Uterus (tissue), 4 donors: ENCODE results near the gene PPP2R5A. TPM values are rescaled to one million over a fixed set of nuclear protein-coding genes. Genes with fewer than 3 reads are reported as not detected.

Source experiments
- DNase-seq, 2 donors: peaks; one replicate each; pipeline ENCODE4 v3.0.0-alpha.2; 2019 to 2020
- H3K27ac ChIP-seq, 2 donors: fragments of 200-600 bp; sonication (generic); 1 replicate in 1 of 2; 2 replicates in 1 of 2; pipeline ENCODE4 v1.5.1; 2016 to 2018
- H3K27me3 ChIP-seq, 2 donors: fragments of 200-600 bp; sonication (generic); one replicate each; pipeline ENCODE4 v1.5.1; 2018 to 2019; ENCODE audit warnings: control low read depth in 1 of 2
- H3K36me3 ChIP-seq, 2 donors: fragments of 200-600 bp; sonication (generic); one replicate each; pipeline ENCODE4 v1.5.1; 2019; ENCODE audit warnings: control low read depth in 1 of 2
- H3K4me1 ChIP-seq, 2 donors: fragments of 200-600 bp; sonication (generic); one replicate each; pipeline ENCODE4 v1.5.1; 2018 to 2019; ENCODE audit warnings: control low read depth in 1 of 2
- H3K4me3 ChIP-seq, 2 donors: fragments of 200-600 bp; sonication (generic); 1 replicate in 1 of 2; 2 replicates in 1 of 2; pipeline ENCODE4 v1.5.1; 2018 to 2019; ENCODE audit warnings: mild to moderate bottlenecking in 1 of 2
- H3K9me3 ChIP-seq, 2 donors: fragments of 200-600 bp; sonication (generic); one replicate each; pipeline ENCODE4 v1.5.1; 2019; ENCODE audit warnings: control low read depth in 1 of 2
- POLR2A ChIP-seq, 2 donors: fragments of 450-650 bp; IDR thresholded peaks; one replicate each; pipeline ENCODE4 v1.6.1; 2016; ENCODE audit warnings: antibody characterized with exemption in 2 of 2, mild to moderate bottlenecking in 1 of 2, moderate library complexity in 1 of 2
- intact Hi-C: fragments of 100-400 bp; cut with DNase I; formaldehyde crosslinking; loops from one replicate; pipeline ENCODE4 v1.15.1; 2023; ENCODE audit warnings: low total_unique reads
- total RNA-seq, 4 donors: library from RNA; depleted of rRNA in 3 of 4; stranded (reverse); fragments of >200 nt in 3 of 4; gene quantifications; one replicate each; pipeline versions ENCODE4 v1.1.0 to v1.2.4, GENCODE V29; 2014 to 2023
- TF ChIP-seq, protein P1 (sequence below), 4 experiments: fragments of 200-600 bp in 2 of 4; fragments of 450-650 bp in 2 of 4; sonication (generic) in 2 of 4; IDR thresholded peaks; one replicate each; pipeline ENCODE4 v1.5.1; 2016 to 2019; ENCODE audit warnings: antibody characterized with exemption in 4 of 4, mild to moderate bottlenecking in 2 of 4, moderate library complexity in 1 of 4
- donor health status: DM: yes; HTN: yes; CAD: no.

Gene PPP2R5A
- total RNA-seq, 4 donors from 2014 or later, result 14.9 to 44.4 (median 34.6) TPM

DNA sequence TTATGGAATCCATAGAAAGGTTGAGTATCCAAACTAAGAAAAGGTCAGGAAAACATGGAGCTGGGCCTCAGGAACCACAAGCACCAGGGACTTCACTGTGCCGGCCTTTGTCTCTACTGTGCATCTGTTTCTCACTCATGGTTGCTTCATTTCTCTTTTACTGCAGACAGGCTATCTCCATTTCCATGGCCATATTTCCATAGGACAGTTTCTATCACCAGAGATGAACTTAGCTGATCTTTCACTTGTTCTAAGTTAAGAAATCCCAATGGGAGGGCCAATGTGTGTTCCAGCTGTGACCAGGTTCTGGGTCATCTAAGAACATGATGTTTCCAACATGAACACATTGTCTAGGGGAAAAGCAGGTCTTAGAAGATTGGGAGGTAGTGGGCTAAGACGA is 43.7 kb upstream of the PPP2R5A start:
- intact Hi-C loops, result no loop called here
- no peak for TF ChIP-seq POLR2A (IDR thresholded peaks at IDR 0.05)
- TF ChIP-seq, protein P1, sequence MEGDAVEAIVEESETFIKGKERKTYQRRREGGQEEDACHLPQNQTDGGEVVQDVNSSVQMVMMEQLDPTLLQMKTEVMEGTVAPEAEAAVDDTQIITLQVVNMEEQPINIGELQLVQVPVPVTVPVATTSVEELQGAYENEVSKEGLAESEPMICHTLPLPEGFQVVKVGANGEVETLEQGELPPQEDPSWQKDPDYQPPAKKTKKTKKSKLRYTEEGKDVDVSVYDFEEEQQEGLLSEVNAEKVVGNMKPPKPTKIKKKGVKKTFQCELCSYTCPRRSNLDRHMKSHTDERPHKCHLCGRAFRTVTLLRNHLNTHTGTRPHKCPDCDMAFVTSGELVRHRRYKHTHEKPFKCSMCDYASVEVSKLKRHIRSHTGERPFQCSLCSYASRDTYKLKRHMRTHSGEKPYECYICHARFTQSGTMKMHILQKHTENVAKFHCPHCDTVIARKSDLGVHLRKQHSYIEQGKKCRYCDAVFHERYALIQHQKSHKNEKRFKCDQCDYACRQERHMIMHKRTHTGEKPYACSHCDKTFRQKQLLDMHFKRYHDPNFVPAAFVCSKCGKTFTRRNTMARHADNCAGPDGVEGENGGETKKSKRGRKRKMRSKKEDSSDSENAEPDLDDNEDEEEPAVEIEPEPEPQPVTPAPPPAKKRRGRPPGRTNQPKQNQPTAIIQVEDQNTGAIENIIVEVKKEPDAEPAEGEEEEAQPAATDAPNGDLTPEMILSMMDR (IDR thresholded peaks at IDR 0.05), result no peak
- no peaks in the 10 kb centered on the region for H3K27me3 ChIP-seq
- DNase-seq, result no peak
- H3K27ac ChIP-seq, result peak overlapping the region; percentile 60 to 87
- peaks cover 0 to 8% of the 10 kb centered on the region in 2 donors for H3K4me1 ChIP-seq
- H3K9me3 ChIP-seq, result no peaks in the 10 kb centered on the region
- H3K4me3 ChIP-seq, result no peak overlapping the region
- H3K36me3 ChIP-seq, result no peaks in the 10 kb centered on the region

DNA sequence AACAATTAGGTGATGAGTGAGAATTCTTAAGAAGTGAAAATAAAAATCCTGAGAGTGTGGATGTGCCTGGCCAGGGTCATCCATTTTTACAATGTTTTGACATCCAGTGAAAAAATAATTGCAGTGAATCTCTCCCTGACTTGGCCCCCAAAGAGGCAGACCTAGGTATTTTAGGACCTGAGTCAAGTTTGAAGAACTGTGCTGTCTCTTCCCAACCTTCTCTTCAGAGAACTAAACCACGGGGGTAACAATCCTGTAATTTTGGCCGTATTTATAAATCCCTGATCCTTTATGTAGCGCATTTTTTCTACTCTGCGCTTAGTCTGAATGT is 43.3 kb upstream of the PPP2R5A start:
- TF ChIP-seq, protein P1 (IDR thresholded peaks at IDR 0.05), result no peak
- TF ChIP-seq POLR2A (IDR thresholded peaks at IDR 0.05), result no peak
- Histone ChIP-seq H3K36me3 (no peaks in the 10 kb centered on the region), H3K4me3 (no peak overlapping the region), H3K27ac (peak overlapping the region; percentile 60 to 87), H3K27me3 (no peaks in the 10 kb centered on the region), H3K4me1 (peaks cover 0 to 8% of the 10 kb centered on the region in 2 donors), H3K9me3 (no peaks in the 10 kb centered on the region)
- intact Hi-C loops, result no loop called here
- DNase-seq, result no peak

DNA sequence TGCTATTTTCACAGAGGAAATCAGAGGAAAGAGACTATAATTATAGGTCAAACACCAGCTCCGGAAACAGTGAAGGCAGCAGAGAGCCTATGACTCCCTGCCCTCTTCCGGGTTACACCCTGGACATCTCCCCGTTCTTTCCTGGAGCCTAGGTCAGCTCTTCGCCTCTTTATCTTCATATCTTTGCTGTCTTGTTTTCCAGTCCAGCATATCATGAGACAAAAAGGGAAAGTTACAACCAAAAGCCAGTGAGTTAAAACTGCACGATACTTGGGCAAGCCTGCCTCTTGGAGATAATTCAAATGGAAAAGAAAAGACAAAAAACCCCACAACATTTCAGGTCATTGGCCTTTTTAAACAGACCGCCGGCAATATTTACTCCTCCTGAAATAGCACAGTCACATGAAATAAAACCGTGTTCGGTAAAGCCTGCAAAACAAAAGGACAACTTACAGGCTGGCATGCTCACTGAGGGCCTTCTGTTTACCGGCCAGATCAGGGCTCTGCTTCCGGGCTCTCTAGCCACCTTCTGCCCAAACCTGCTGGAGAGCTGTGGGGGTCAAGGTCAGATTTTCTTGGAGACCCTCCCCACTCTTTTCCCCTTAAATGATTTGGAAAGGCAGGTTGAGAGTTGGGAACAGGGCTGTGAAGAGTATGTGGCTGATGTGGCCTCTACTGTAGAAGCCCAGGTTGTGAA is 42.8 kb upstream of the PPP2R5A start:
- no peaks in the 10 kb centered on the region for H3K27me3 ChIP-seq
- no peaks in the 10 kb centered on the region for H3K9me3 ChIP-seq
- no peak for TF ChIP-seq POLR2A (IDR thresholded peaks at IDR 0.05)
- TF ChIP-seq, protein P1 (IDR thresholded peaks at IDR 0.05), result no peak
- H3K4me3 ChIP-seq, result no peak overlapping the region
- peak overlapping the region; percentile 60 to 87 for H3K27ac ChIP-seq
- H3K36me3 ChIP-seq, result no peaks in the 10 kb centered on the region
- intact Hi-C loops, result no loop called here
- H3K4me1 ChIP-seq, result peaks cover 0 to 8% of the 10 kb centered on the region in 2 donors
- DNase-seq, result peak in 1 of 2 donors; percentile 29

DNA sequence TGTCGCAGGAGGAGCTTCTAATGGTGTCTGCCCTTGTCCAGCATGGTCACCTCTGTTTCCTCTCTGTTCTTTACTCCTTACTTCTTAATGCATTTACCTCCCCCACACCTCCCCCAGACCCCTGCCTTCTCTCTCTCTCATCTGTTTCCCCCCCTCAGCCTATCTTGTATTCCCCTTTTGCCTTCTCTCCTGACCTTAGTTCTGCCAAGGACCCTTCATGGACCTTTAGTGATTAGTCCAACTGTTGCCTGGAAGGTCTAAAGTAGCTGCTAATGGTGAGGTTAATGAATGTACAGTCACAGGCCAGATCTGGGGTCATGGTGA is 42.3 kb upstream of the PPP2R5A start:
- peaks cover 0 to 8% of the 10 kb centered on the region in 2 donors for H3K4me1 ChIP-seq
- TF ChIP-seq, protein P1 (IDR thresholded peaks at IDR 0.05), result no peak
- TF ChIP-seq POLR2A (IDR thresholded peaks at IDR 0.05), result no peak
- no peak overlapping the region for H3K4me3 ChIP-seq
- H3K27me3 ChIP-seq, result no peaks in the 10 kb centered on the region
- no peak for DNase-seq
- peak overlapping the region; percentile 60 to 87 for H3K27ac ChIP-seq
- no peaks in the 10 kb centered on the region for H3K9me3 ChIP-seq
- intact Hi-C loops, result no loop called here
- no peaks in the 10 kb centered on the region for H3K36me3 ChIP-seq

DNA sequence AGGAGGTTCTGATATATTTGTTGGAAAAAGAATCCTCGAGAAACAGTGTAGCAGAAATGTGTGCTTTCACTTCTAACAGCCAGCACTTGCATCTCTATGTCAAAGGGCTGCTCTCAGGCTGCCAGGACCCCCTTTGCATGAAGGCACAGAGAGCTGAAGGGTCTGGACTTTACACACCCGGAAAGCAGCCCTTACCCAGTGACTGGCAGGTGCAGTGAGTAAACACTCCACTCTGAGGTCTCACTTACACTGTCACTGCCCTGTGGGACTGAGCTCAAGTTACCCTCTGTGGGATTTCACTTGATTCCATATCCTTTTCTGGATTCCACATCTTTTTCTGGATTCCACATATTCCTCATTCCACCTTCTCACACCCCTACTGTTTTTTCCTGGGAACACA is 40.8 kb upstream of the PPP2R5A start:
- H3K9me3 ChIP-seq, result no peaks in the 10 kb centered on the region
- intact Hi-C loops, result no loop called here
- H3K27me3 ChIP-seq, result no peaks in the 10 kb centered on the region
- H3K4me3 ChIP-seq, result no peak overlapping the region
- H3K27ac ChIP-seq, result no peak overlapping the region
- peaks cover 0 to 8% of the 10 kb centered on the region in 2 donors for H3K4me1 ChIP-seq
- TF ChIP-seq, protein P1 (IDR thresholded peaks at IDR 0.05), result no peak
- no peak for TF ChIP-seq POLR2A (IDR thresholded peaks at IDR 0.05)
- no peak for DNase-seq
- H3K36me3 ChIP-seq, result no peaks in the 10 kb centered on the region
